HG03565 (cell line): ENCODE measurements around the gene ERICH2.

Source experiments
- ATAC-seq: cut with Tn5 transposase; IDR thresholded peaks from one replicate; pipeline ENCODE4 v1.9.1; 2021; ENCODE audit warnings: mild to moderate bottlenecking, moderate library complexity; ENCODE audit not compliant: unreplicated experiment

Gene ERICH2

GRCh38 chr2:170836027-170836426 is 65.8 kb downstream of the ERICH2 start:
- no peak for ATAC-seq

- ATAC-seq = no peak
These were observed 70.6 kb downstream of the ERICH2 start for GRCh38 chr2:170840717-170841210.

GRCh38 chr2:170842785-170843184 is 72.6 kb downstream of the ERICH2 start:
- ATAC-seq = no peak

GRCh38 chr2:170843656-170844055 is 73.5 kb downstream of the ERICH2 start:
- ATAC-seq = no peak

- no peak for ATAC-seq
These were observed 75.2 kb downstream of the ERICH2 start for GRCh38 chr2:170845343-170845742.

- no peak for ATAC-seq
These were observed 76.1 kb downstream of the ERICH2 start for GRCh38 chr2:170846314-170846713.

- no peak for ATAC-seq
These were observed 77.5 kb downstream of the ERICH2 start for GRCh38 chr2:170847716-170848115.
